ENCODE data around the gene EGLN1.
"Not testable (repeated sequence)": the region's sequence is repeated elsewhere in the genome, so short reads cannot be mapped to it uniquely, and the experiment has no call there.

The EGLN1 gene

GRCh38 chr1:231421971-231422797 is at the start of gene EGLN1:
EGLN1 (minus strand) TSS chr1:231422287; CDS start chr1:231421888, 399 bp downstream.
- H3K4me3 Mint-ChIP-seq = peak within 1 kb of the TSS; percentile 95
- no peaks in the 10 kb centered on the region for H3K9me3 Mint-ChIP-seq
- peaks cover 13% of the 10 kb centered on the region for H3K27me3 Mint-ChIP-seq (ENCODE audit: low read depth, poor library complexity)
- peak within 1 kb of the TSS; percentile 98 for H3K27ac Mint-ChIP-seq
- no peak for TF ChIP-seq CTCF (IDR thresholded peaks at IDR 0.05)
- H3K36me3 Mint-ChIP-seq (ENCODE audit: low read depth) = peaks cover 4% of the 10 kb centered on the region
- H3K4me1 Mint-ChIP-seq = peaks cover 49% of the 10 kb centered on the region
- peak; percentile 87 for DNase-seq

DNA sequence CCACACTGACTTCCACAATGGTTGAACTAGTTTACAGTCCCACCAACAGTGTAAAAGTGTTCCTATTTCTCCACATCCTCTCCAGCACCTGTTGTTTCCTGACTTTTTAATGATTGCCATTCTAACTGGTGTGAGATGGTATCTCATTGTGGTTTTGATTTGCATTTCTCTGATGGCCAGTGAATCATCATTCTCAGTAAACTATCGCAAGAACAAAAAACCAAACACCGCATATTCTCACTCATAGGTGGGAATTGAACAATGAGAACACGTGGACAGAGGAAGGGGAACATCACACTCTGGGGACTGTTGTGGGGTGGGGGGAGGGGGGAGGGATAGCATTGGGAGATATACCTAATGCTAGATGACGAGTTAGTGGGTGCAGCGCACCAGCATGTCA is 49.4 kb upstream of the EGLN1 start:
- not testable (repeated sequence) for H3K4me1 Mint-ChIP-seq; H3K27me3 Mint-ChIP-seq (ENCODE audit: low read depth, poor library complexity); H3K4me3 Mint-ChIP-seq; H3K27ac Mint-ChIP-seq; DNase-seq; H3K36me3 Mint-ChIP-seq (ENCODE audit: low read depth); H3K9me3 Mint-ChIP-seq

DNA sequence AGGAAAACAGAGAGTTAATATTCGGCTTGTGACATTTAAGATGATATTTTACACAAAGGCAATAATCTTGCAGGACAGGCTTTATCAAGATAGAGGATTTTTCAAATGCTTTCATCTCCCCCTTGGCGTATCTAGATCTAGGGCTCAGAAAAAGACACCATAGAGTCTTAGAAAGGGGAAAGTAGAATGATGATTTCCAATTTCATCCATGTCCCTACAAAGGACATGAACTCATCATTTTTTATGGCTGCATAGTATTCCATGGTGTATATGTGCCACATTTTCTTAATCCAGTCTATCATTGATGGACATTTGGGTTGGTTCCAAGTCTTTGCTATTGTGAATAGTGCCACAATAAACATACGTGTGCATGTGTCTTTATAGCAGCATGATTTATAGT is 48.9 kb upstream of the EGLN1 start:
- not testable (repeated sequence) for DNase-seq; H3K27ac Mint-ChIP-seq; H3K36me3 Mint-ChIP-seq (ENCODE audit: low read depth); H3K4me1 Mint-ChIP-seq; H3K27me3 Mint-ChIP-seq (ENCODE audit: low read depth, poor library complexity); H3K4me3 Mint-ChIP-seq
- peaks cover 12% of the 10 kb centered on the region for H3K9me3 Mint-ChIP-seq

DNA sequence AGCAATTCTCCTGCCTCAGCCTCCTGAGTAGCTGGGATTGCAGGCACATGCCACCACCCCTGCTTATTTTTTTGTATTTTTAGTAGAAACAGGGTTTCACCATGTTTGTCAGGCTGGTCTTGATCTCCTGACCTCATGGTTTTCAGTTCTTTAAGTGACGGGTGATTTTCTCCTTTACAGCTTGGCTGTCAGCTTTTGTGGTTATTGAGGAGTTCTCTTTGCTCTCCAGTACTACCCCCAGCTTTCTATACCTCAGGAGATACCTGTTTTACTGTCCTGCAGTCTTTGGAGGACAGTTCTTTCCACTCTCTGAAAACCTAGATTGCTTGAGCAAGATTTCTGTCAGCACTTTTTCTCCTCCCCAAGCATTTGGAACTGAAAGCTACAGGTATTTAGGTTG is 45.9 kb upstream of the EGLN1 start:
- no peaks in the 10 kb centered on the region for H3K4me1 Mint-ChIP-seq
- DNase-seq = no peak
- H3K27me3 Mint-ChIP-seq (ENCODE audit: low read depth, poor library complexity) = peaks cover 3% of the 10 kb centered on the region
- no peak overlapping the region for H3K27ac Mint-ChIP-seq
- H3K4me3 Mint-ChIP-seq = no peak overlapping the region
- H3K9me3 Mint-ChIP-seq = peaks cover 26% of the 10 kb centered on the region
- H3K36me3 Mint-ChIP-seq (ENCODE audit: low read depth) = no peaks in the 10 kb centered on the region
- TF ChIP-seq CTCF (IDR thresholded peaks at IDR 0.05) = no peak

DNA sequence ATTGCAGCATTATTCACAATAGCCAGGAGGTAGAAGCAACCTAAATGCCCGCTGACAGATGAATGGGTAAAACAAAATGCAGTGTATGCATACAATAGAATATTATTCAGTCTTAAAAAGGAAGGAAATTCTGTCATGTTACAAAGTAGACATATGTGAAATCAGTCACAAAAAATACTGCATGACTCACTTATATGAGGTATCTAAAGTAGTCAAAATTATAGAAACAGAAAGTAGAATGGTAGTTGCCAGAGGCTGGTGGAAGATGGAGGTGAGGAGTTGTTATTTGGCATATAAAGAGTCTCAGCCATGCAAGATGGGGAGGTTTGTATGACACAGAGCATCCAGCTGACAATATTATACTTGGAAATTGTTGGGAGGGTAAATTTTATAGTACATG is 43.0 kb upstream of the EGLN1 start:
- no peak overlapping the region for H3K4me3 Mint-ChIP-seq
- H3K27me3 Mint-ChIP-seq (ENCODE audit: low read depth, poor library complexity) = peaks cover 3% of the 10 kb centered on the region
- H3K27ac Mint-ChIP-seq = no peak overlapping the region
- DNase-seq = no peak
- TF ChIP-seq CTCF (IDR thresholded peaks at IDR 0.05) = no peak
- H3K4me1 Mint-ChIP-seq = no peaks in the 10 kb centered on the region
- H3K36me3 Mint-ChIP-seq (ENCODE audit: low read depth) = no peaks in the 10 kb centered on the region
- H3K9me3 Mint-ChIP-seq = peaks cover 23% of the 10 kb centered on the region

GRCh38 chr1:231463541-231463940 is 41.5 kb upstream of the EGLN1 start:
- H3K27me3 Mint-ChIP-seq (ENCODE audit: low read depth, poor library complexity) = peaks cover 3% of the 10 kb centered on the region
- H3K4me1 Mint-ChIP-seq = no peaks in the 10 kb centered on the region
- peaks cover 30% of the 10 kb centered on the region for H3K9me3 Mint-ChIP-seq
- no peak for DNase-seq
- no peak for TF ChIP-seq CTCF (IDR thresholded peaks at IDR 0.05)
- no peak overlapping the region for H3K27ac Mint-ChIP-seq
- H3K36me3 Mint-ChIP-seq (ENCODE audit: low read depth) = no peaks in the 10 kb centered on the region
- H3K4me3 Mint-ChIP-seq = no peak overlapping the region

GRCh38 chr1:231460614-231461013 is 38.5 kb upstream of the EGLN1 start:
- DNase-seq = no peak
- no peak overlapping the region for H3K4me3 Mint-ChIP-seq
- H3K27me3 Mint-ChIP-seq (ENCODE audit: low read depth, poor library complexity) = peaks cover 3% of the 10 kb centered on the region
- peaks cover 5% of the 10 kb centered on the region for H3K36me3 Mint-ChIP-seq (ENCODE audit: low read depth)
- H3K27ac Mint-ChIP-seq = no peak overlapping the region
- H3K4me1 Mint-ChIP-seq = no peaks in the 10 kb centered on the region
- peaks cover 48% of the 10 kb centered on the region for H3K9me3 Mint-ChIP-seq
- TF ChIP-seq CTCF (IDR thresholded peaks at IDR 0.05) = no peak

GRCh38 chr1:231459438-231459837 is 37.4 kb upstream of the EGLN1 start:
- not testable (repeated sequence) for H3K27ac Mint-ChIP-seq; H3K36me3 Mint-ChIP-seq (ENCODE audit: low read depth); H3K27me3 Mint-ChIP-seq (ENCODE audit: low read depth, poor library complexity); H3K4me1 Mint-ChIP-seq; H3K4me3 Mint-ChIP-seq; DNase-seq
- peaks cover 48% of the 10 kb centered on the region for H3K9me3 Mint-ChIP-seq

- not testable (repeated sequence) for H3K4me3 Mint-ChIP-seq; H3K36me3 Mint-ChIP-seq (ENCODE audit: low read depth); DNase-seq; H3K27ac Mint-ChIP-seq; H3K4me1 Mint-ChIP-seq; H3K27me3 Mint-ChIP-seq (ENCODE audit: low read depth, poor library complexity)
- H3K9me3 Mint-ChIP-seq = peaks cover 48% of the 10 kb centered on the region
Observed at GRCh38 chr1:231457956-231458355, 35.9 kb upstream of the EGLN1 start.

- not testable (repeated sequence) for H3K36me3 Mint-ChIP-seq (ENCODE audit: low read depth); H3K27ac Mint-ChIP-seq; H3K4me3 Mint-ChIP-seq; H3K27me3 Mint-ChIP-seq (ENCODE audit: low read depth, poor library complexity); DNase-seq; H3K4me1 Mint-ChIP-seq
- H3K9me3 Mint-ChIP-seq = peaks cover 68% of the 10 kb centered on the region
Observed at GRCh38 chr1:231454133-231454532, 32.0 kb upstream of the EGLN1 start.
